Keratinocyte (primary cell): Measurements from ENCODE around the gene KRT84. TPM values are rescaled to one million over a fixed set of nuclear protein-coding genes. Genes with fewer than 3 reads are reported as not detected.

Source experiments
- DNase-seq: peaks from one replicate; pipeline ENCODE4 v3.0.0-alpha.2; 2011; ENCODE audit warnings: low read depth, missing footprints, low spot score
- FAIRE-seq: peaks from 2 replicates; lab custom pipeline; 2011; peaks lifted over from hg19 to GRCh38; lab: Jason Lieb, UNC
- H2AFZ ChIP-seq: 2 replicates; pipeline ENCODE4 v1.6.0; 2012; ENCODE audit warnings: low read length, control low read depth, inconsistent platforms; ENCODE audit not compliant: control insufficient read depth
- H3K27ac ChIP-seq: 2 replicates; pipeline ENCODE4 v1.5.1; 2011; ENCODE audit warnings: low read length; ENCODE audit not compliant: control insufficient read depth, insufficient read depth
- H3K27me3 ChIP-seq: 3 replicates; pipeline ENCODE4 v1.6.0; 2011; ENCODE audit warnings: low read length; ENCODE audit not compliant: control insufficient read depth, insufficient read depth; ENCODE audit errors: extremely low read depth
- H3K36me3 ChIP-seq, 2 experiments: 2 replicates in 1 of 2; 3 replicates in 1 of 2; pipeline ENCODE4 v1.5.1; 2011; ENCODE audit warnings: low read length in 2 of 2, mild to moderate bottlenecking in 1 of 2; ENCODE audit not compliant: control insufficient read depth in 2 of 2, insufficient read depth in 2 of 2; ENCODE audit errors: extremely low read depth in 1 of 2
- H3K4me1 ChIP-seq: 3 replicates; pipeline ENCODE4 v1.5.1; 2011; ENCODE audit warnings: low read length; ENCODE audit not compliant: control insufficient read depth, insufficient read depth; ENCODE audit errors: extremely low read depth
- H3K4me2 ChIP-seq: 3 replicates; pipeline ENCODE4 v1.6.0; 2011; ENCODE audit warnings: low read depth, low read length; ENCODE audit not compliant: control insufficient read depth, insufficient read depth; ENCODE audit errors: extremely low read depth
- H3K4me3 ChIP-seq, 3 experiments: fragments of 200-600 bp in 1 of 3; sonication (generic) in 1 of 3; 2 replicates in 2 of 3; 3 replicates in 1 of 3; pipeline ENCODE4 v1.5.1; 2011 to 2016; ENCODE audit warnings: low read length in 3 of 3, mild to moderate bottlenecking in 3 of 3, control low read depth in 2 of 3, inconsistent platforms in 1 of 3, low read depth in 1 of 3, mixed read lengths in 1 of 3, mixed run types in 1 of 3, moderate library complexity in 1 of 3; ENCODE audit not compliant: control insufficient read depth in 2 of 3, insufficient read depth in 2 of 3; ENCODE audit errors: extremely low read depth in 1 of 3
- H3K79me2 ChIP-seq: 2 replicates; pipeline ENCODE4 v1.6.0; 2012; ENCODE audit warnings: low read length; ENCODE audit not compliant: control insufficient read depth, insufficient read depth
- H3K9ac ChIP-seq: 3 replicates; pipeline ENCODE4 v1.6.0; 2011; ENCODE audit warnings: low read length; ENCODE audit not compliant: control insufficient read depth, insufficient read depth; ENCODE audit errors: extremely low read depth
- H3K9me1 ChIP-seq: 3 replicates; pipeline ENCODE4 v1.6.0; 2011; ENCODE audit warnings: low read length; ENCODE audit not compliant: control insufficient read depth, insufficient read depth; ENCODE audit errors: extremely low read depth
- H3K9me3 ChIP-seq: 2 replicates; pipeline ENCODE4 v1.5.1; 2012; ENCODE audit warnings: low read depth, low read length; ENCODE audit not compliant: control insufficient read depth
- H4K20me1 ChIP-seq: 3 replicates; pipeline ENCODE4 v1.6.0; 2011; ENCODE audit warnings: low read length; ENCODE audit not compliant: control insufficient read depth, insufficient read depth; ENCODE audit errors: extremely low read depth
- EZH2 ChIP-seq: IDR thresholded peaks from one replicate; pipeline ENCODE4 v1.6.1; 2012; ENCODE audit warnings: inconsistent platforms, mild to moderate bottlenecking, low read length, moderate library complexity
- dilution Hi-C: fragments of 300-500 bp; cut with MboI; formaldehyde crosslinking; loops from one replicate; pipeline ENCODE4 v1.7.0; 2020; ENCODE audit warnings: low sequenced_read_pairs; ENCODE audit not compliant: extremely low pct_ligation_motif_present
- polyA plus RNA-seq, 5 experiments: library from polyadenylated mRNA; depleted of rRNA in 3 of 5; stranded (reverse) in 3 of 5; stranded (forward) in 1 of 5; unstranded in 1 of 5; fragments of >200 nt; gene quantifications; 1 replicate in 1 of 5; 2 replicates in 3 of 5; 3 replicates in 1 of 5; pipeline versions ENCODE4 v1.2.1 to v1.2.3, GENCODE V29; 2011 to 2012; ENCODE audit warnings: missing spikeins in 2 of 5, low read depth in 1 of 5, low replicate concordance in 1 of 5
- TF ChIP-seq, protein P1 (sequence below), 3 experiments: IDR thresholded peaks in 1 of 3; conservative IDR thresholded peaks in 1 of 3; optimal IDR thresholded peaks in 1 of 3; 2 replicates in 2 of 3; 3 replicates in 1 of 3; pipeline versions ENCODE3 to v1.5.1; 2011; ENCODE audit warnings: low read length in 3 of 3, mild to moderate bottlenecking in 3 of 3, moderate library complexity in 2 of 3, control low read depth in 1 of 3, inconsistent platforms in 1 of 3; ENCODE audit not compliant: insufficient read depth in 2 of 3; ENCODE audit errors: extremely low read depth in 1 of 3

The KRT84 gene
- polyA plus RNA-seq, 1 donor (not counting 4 experiments of a cell fraction or from before 2014, with no cell fraction given), result 0.10 TPM

- peaks cover 2% of the 10 kb centered on the region for H3K79me2 ChIP-seq
- peaks cover 0 to 2% of the 10 kb centered on the region in 2 experiments for H3K36me3 ChIP-seq
- peak within 1 kb of the TSS; percentile 65 for H3K4me2 ChIP-seq
- FAIRE-seq (peak; percentile 96), DNase-seq (no peak)
- no peaks in the 10 kb centered on the region for H4K20me1 ChIP-seq
- H3K27ac ChIP-seq, result peak within 1 kb of the TSS; percentile 89
- dilution Hi-C loops, result no loop called here
- no peak within 1 kb of the TSS for H2AFZ ChIP-seq
- H3K27me3 ChIP-seq, result no peaks in the 10 kb centered on the region
- H3K9me3 ChIP-seq, result no peaks in the 10 kb centered on the region
- TF ChIP-seq, protein P1, sequence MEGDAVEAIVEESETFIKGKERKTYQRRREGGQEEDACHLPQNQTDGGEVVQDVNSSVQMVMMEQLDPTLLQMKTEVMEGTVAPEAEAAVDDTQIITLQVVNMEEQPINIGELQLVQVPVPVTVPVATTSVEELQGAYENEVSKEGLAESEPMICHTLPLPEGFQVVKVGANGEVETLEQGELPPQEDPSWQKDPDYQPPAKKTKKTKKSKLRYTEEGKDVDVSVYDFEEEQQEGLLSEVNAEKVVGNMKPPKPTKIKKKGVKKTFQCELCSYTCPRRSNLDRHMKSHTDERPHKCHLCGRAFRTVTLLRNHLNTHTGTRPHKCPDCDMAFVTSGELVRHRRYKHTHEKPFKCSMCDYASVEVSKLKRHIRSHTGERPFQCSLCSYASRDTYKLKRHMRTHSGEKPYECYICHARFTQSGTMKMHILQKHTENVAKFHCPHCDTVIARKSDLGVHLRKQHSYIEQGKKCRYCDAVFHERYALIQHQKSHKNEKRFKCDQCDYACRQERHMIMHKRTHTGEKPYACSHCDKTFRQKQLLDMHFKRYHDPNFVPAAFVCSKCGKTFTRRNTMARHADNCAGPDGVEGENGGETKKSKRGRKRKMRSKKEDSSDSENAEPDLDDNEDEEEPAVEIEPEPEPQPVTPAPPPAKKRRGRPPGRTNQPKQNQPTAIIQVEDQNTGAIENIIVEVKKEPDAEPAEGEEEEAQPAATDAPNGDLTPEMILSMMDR (optimal IDR thresholded peaks at IDR 0.05 in 1 of 3, IDR thresholded peaks at IDR 0.05 in 1 of 3, conservative IDR thresholded peaks at IDR 0.05 in 1 of 3; ENCODE audit: extremely low read depth in 1 of 3, insufficient read depth in 2 of 3, low read length in 3 of 3), result no peak
- H3K9ac ChIP-seq, result peak within 1 kb of the TSS; percentile 67
- peaks cover 52% of the 10 kb centered on the region for H3K4me1 ChIP-seq
- H3K9me1 ChIP-seq, result no peaks in the 10 kb centered on the region
- no peak within 1 kb of the TSS for H3K4me3 ChIP-seq
These were observed 48.8 kb upstream of the KRT84 start, which contains the start of gene KRT75 for GRCh38 chr12:52434081-52434733. Gene KRT75, minus strand, starts transcription at chr12:52434371. Its CDS starts 67 bp downstream, at chr12:52434304.

DNA sequence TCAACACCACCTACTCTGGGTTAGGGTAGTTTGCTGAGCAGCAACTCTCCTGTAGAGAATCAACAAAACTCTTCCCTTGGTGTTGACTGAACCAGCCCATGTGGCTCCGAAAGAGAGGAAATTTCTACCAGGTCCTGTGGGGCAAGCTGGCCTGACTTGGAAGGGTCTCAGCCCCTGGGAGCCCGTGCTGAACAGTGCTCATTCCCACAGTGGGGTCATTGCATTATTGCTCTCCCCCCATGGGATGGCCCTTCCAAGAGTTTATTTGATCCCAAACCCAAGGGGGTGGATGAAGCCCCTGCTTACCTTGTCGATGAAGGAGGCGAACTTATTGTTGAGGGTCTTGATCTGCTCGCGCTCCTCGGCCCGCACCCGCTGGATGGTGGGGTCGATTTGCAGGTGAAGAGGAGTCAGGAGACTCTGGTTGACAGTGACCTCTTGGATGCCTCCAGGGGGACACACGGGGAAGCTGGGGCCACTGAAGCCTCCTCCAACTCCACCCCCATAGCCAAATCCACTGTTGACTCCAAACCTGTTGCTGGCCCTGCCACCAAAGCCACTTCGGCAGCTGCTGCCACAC is 48.1 kb upstream of the KRT84 start:
- H3K9me3 ChIP-seq, result no peaks in the 10 kb centered on the region
- no peak for TF ChIP-seq EZH2
- TF ChIP-seq, protein P1 (optimal IDR thresholded peaks at IDR 0.05 in 1 of 3, IDR thresholded peaks at IDR 0.05 in 1 of 3, conservative IDR thresholded peaks at IDR 0.05 in 1 of 3; ENCODE audit: extremely low read depth in 1 of 3, insufficient read depth in 2 of 3, low read length in 3 of 3), result no peak
- H3K79me2 ChIP-seq, result peaks cover 2% of the 10 kb centered on the region
- peaks cover 0 to 3% of the 10 kb centered on the region in 2 experiments for H3K36me3 ChIP-seq
- H3K27me3 ChIP-seq, result no peaks in the 10 kb centered on the region
- peaks cover 46% of the 10 kb centered on the region for H3K4me1 ChIP-seq
- H3K27ac ChIP-seq, result no peak overlapping the region
- no peak overlapping the region for H3K4me3 ChIP-seq
- no peak overlapping the region for H3K4me2 ChIP-seq
- DNase-seq, result no peak
- H4K20me1 ChIP-seq, result no peaks in the 10 kb centered on the region
- no peak for FAIRE-seq
- H2AFZ ChIP-seq, result no peak overlapping the region
- no peak overlapping the region for H3K9ac ChIP-seq
- no peaks in the 10 kb centered on the region for H3K9me1 ChIP-seq
- dilution Hi-C loops, result no loop called here
